GM10248 (cell line): ENCODE measurements around the gene CALHM3.
"Not testable (repeated sequence)": the region's sequence is repeated elsewhere in the genome, so short reads cannot be mapped to it uniquely, and the experiment has no call there.

Experiments used
- CTCF ChIA-PET: fragments of 300-600 bp; sonication (Branson Sonifier 250); formaldehyde crosslinking; extraction: SDS; loops from one replicate; lab custom pipeline; 2021; ENCODE audit warnings: antibody characterized with exemption; lab: Yijun Ruan, JAX
- POLR2A ChIA-PET: fragments of 350-650 bp; sonication (Branson Sonifier 250); formaldehyde crosslinking; extraction: SDS; loops from one replicate; lab custom pipeline; 2020; ENCODE audit warnings: antibody characterized with exemption; lab: Yijun Ruan, JAX
- DNase-seq: peaks from one replicate; pipeline ENCODE4 v3.0.0; 2012; ENCODE audit errors: extremely low spot score
- CTCF ChIP-seq: IDR thresholded peaks from 2 replicates; pipeline ENCODE4 v1.5.1; 2012; ENCODE audit warnings: mild to moderate bottlenecking, low read depth; ENCODE audit errors: extremely low read depth, missing control alignments, control extremely low read depth

Gene CALHM3

GRCh38 chr10:103479135-103479534, at the start of gene CALHM3:
CALHM3 (minus strand) TSS chr10:103479240; CDS start chr10:103479032, 208 bp downstream.
- ChIA-PET POLR2A (no interaction called here), CTCF (interaction anchor here (0.7 to 8.4 kb wide), 3 partner anchors 9 to 85 kb away, joined by 3 to 95 read pairs (median 4); no protein-coding TSS in a partner anchor)
- no peak for TF ChIP-seq CTCF
- DNase-seq = no peak

- CTCF ChIA-PET = interaction anchor here (1.0 to 2.4 kb wide), 2 partner anchors 19 to 36 kb away, joined by 4 to 7 read pairs; no protein-coding TSS in a partner anchor
- no peak for TF ChIP-seq CTCF
- no peak for DNase-seq
- POLR2A ChIA-PET = no interaction called here
Measured at GRCh38 chr10:103528549-103528948, 49.5 kb upstream of the CALHM3 start.

GRCh38 chr10:103527476-103527875, 48.4 kb upstream of the CALHM3 start:
- DNase-seq, POLR2A ChIA-PET: not testable (repeated sequence)
- CTCF ChIA-PET = interaction anchor here (2.4 kb wide), 1 partner anchor 37 kb away, joined by 7 read pairs; no protein-coding TSS in a partner anchor

- ChIA-PET POLR2A (no interaction called here), CTCF (no interaction called here)
- no peak for DNase-seq
- TF ChIP-seq CTCF = no peak
Measured at GRCh38 chr10:103525901-103526300, 46.9 kb upstream of the CALHM3 start.

- no peak for TF ChIP-seq CTCF
- DNase-seq = no peak
- CTCF ChIA-PET = interaction anchor here (1.7 kb wide), 1 partner anchor 19 kb away, joined by 4 read pairs; no protein-coding TSS in a partner anchor
- POLR2A ChIA-PET = no interaction called here
Measured at GRCh38 chr10:103523683-103524082, 44.6 kb upstream of the CALHM3 start.

GRCh38 chr10:103522006-103522405, 43.0 kb upstream of the CALHM3 start:
- not testable (repeated sequence) for DNase-seq
- CTCF ChIA-PET = interaction anchor here (1.7 kb wide), 1 partner anchor 21 kb away, joined by 4 read pairs; no protein-coding TSS in a partner anchor
- POLR2A ChIA-PET = interaction anchor here (0.6 kb wide), 1 partner anchor 115 kb away, joined by 3 read pairs; no protein-coding TSS in a partner anchor

GRCh38 chr10:103519798-103520197, 40.8 kb upstream of the CALHM3 start:
- ChIA-PET CTCF (no interaction called here), POLR2A (no interaction called here)
- TF ChIP-seq CTCF = no peak
- no peak for DNase-seq
